Hepatocyte (in vitro differentiated cells): ENCODE results near the gene SOS2. TPM values are rescaled to one million over a fixed set of nuclear protein-coding genes. Genes with fewer than 3 reads are reported as not detected.

Source experiments
- DNase-seq: peaks from one replicate; pipeline ENCODE4 v3.0.0-alpha.2; 2016; ENCODE audit warnings: low spot score
- H2AFZ ChIP-seq: fragments of 200-600 bp; sonication (generic); 2 replicates; pipeline ENCODE4 v1.6.0; 2016; ENCODE audit warnings: antibody characterized with exemption, mild to moderate bottlenecking
- H3K27ac ChIP-seq: fragments of 200-600 bp; sonication (generic); 2 replicates; pipeline ENCODE4 v1.5.1; 2016; ENCODE audit warnings: mild to moderate bottlenecking
- H3K27me3 ChIP-seq: fragments of 200-600 bp; sonication (generic); 2 replicates; pipeline ENCODE4 v1.6.1; 2016
- H3K36me3 ChIP-seq: fragments of 200-600 bp; sonication (generic); replicated peaks from 2 replicates; pipeline ENCODE4 v1.5.1; 2016; ENCODE audit warnings: low read depth; ENCODE audit not compliant: insufficient read depth
- H3K4me1 ChIP-seq: fragments of 200-600 bp; sonication (generic); 2 replicates; pipeline ENCODE4 v1.5.1; 2016; ENCODE audit warnings: mild to moderate bottlenecking, moderate library complexity; ENCODE audit not compliant: insufficient read depth
- H3K4me2 ChIP-seq: fragments of 200-600 bp; sonication (generic); 2 replicates; pipeline ENCODE4 v1.6.0; 2016
- H3K4me3 ChIP-seq: fragments of 200-600 bp; sonication (generic); 2 replicates; pipeline ENCODE4 v1.5.1; 2016; ENCODE audit warnings: mild to moderate bottlenecking
- H3K79me2 ChIP-seq: fragments of 200-600 bp; sonication (generic); 2 replicates; pipeline ENCODE4 v1.6.0; 2017; ENCODE audit warnings: mild to moderate bottlenecking
- H3K9me2 ChIP-seq: fragments of 200-600 bp; sonication (generic); replicated peaks from 2 replicates; pipeline ENCODE4 v1.6.0; 2017; ENCODE audit warnings: mild to moderate bottlenecking; ENCODE audit not compliant: insufficient read depth
- H3K9me3 ChIP-seq: fragments of 200-600 bp; sonication (generic); 2 replicates; pipeline ENCODE4 v1.5.1; 2016; ENCODE audit warnings: low read depth, mild to moderate bottlenecking
- H4K20me1 ChIP-seq: fragments of 200-600 bp; sonication (generic); 2 replicates; pipeline ENCODE4 v1.6.0; 2016; ENCODE audit warnings: mild to moderate bottlenecking; ENCODE audit not compliant: insufficient read depth, poor library complexity, severe bottlenecking
- CTCF ChIP-seq: fragments of 200-600 bp; sonication (generic); IDR thresholded peaks from 2 replicates; pipeline ENCODE4 v1.5.1; 2016; ENCODE audit warnings: antibody characterized with exemption, mild to moderate bottlenecking; ENCODE audit not compliant: poor library complexity
- EZH2 ChIP-seq: fragments of 200-600 bp; sonication (generic); IDR thresholded peaks from 2 replicates; pipeline ENCODE4 v1.6.1; 2016; ENCODE audit warnings: antibody characterized with exemption, mild to moderate bottlenecking, borderline replicate concordance
- EZH2phosphoT487 ChIP-seq: fragments of 200-600 bp; sonication (generic); IDR thresholded peaks from one replicate; pipeline ENCODE4 v1.6.1; 2018; ENCODE audit warnings: antibody characterized with exemption, mild to moderate bottlenecking, low read depth, moderate library complexity; ENCODE audit not compliant: unreplicated experiment, severe bottlenecking
- WGBS: methylation state at CpG from one replicate; pipeline ENCODE4 v1.1.6; 2016; ENCODE audit warnings: low lambda C conversion rate; ENCODE audit errors: missing lambda C conversion rate; 5-methylcytosine and 5-hydroxymethylcytosine counted together
- polyA plus RNA-seq: library from polyadenylated mRNA; unstranded; fragments of >200 nt; fragmentation: Nextera tagmentation; extraction: Ambion mirVana; gene quantifications from 2 replicates; pipeline ENCODE4 v1.2.1, GENCODE V29; 2016
- total RNA-seq: library from RNA; depleted of rRNA; stranded (reverse); fragments of >200 nt; gene quantifications from 2 replicates; pipeline ENCODE4 v1.2.3, GENCODE V29; 2014

Gene SOS2
- total and polyA plus RNA-seq, 2 experiments from 2014 or later: 12.9 to 28.7 TPM

GRCh38 chr14:50198499-50198898 lies 32.9 kb downstream of the SOS2 start:
- no peak for DNase-seq
- Histone ChIP-seq H3K4me1 (no peaks in the 10 kb centered on the region), H3K4me2 (no peak overlapping the region), H3K9me2 (no peaks in the 10 kb centered on the region), H4K20me1 (no peaks in the 10 kb centered on the region), H3K27me3 (no peaks in the 10 kb centered on the region), H3K79me2 (peaks cover 8% of the 10 kb centered on the region), H3K9me3 (no peaks in the 10 kb centered on the region), H3K4me3 (no peak overlapping the region), H3K36me3 (no peaks in the 10 kb centered on the region), H2AFZ (no peak overlapping the region), H3K27ac (no peak overlapping the region)
- TF ChIP-seq EZH2phosphoT487 (no peak), CTCF (no peak), EZH2 (no peak)
- 89% methylated on average over 2 of the region's 2 CpGs for WGBS

- H2AFZ ChIP-seq: no peak overlapping the region
- no peaks in the 10 kb centered on the region for H3K9me2 ChIP-seq
- H3K4me3 ChIP-seq: no peak overlapping the region
- H4K20me1 ChIP-seq: no peaks in the 10 kb centered on the region
- no peak overlapping the region for H3K27ac ChIP-seq
- H3K27me3 ChIP-seq: no peaks in the 10 kb centered on the region
- WGBS: 89% methylated on average over 1 of the region's 1 CpG
- H3K4me2 ChIP-seq: no peak overlapping the region
- DNase-seq: no peak
- no peaks in the 10 kb centered on the region for H3K4me1 ChIP-seq
- H3K36me3 ChIP-seq: no peaks in the 10 kb centered on the region
- no peaks in the 10 kb centered on the region for H3K79me2 ChIP-seq
- TF ChIP-seq CTCF: no peak
- no peak for TF ChIP-seq EZH2
- TF ChIP-seq EZH2phosphoT487: no peak
- H3K9me3 ChIP-seq: no peaks in the 10 kb centered on the region
These were observed 39.9 kb downstream of the SOS2 start for GRCh38 chr14:50191499-50191898.

- no peaks in the 10 kb centered on the region for H4K20me1 ChIP-seq
- H2AFZ ChIP-seq: no peak overlapping the region
- H3K36me3 ChIP-seq: no peaks in the 10 kb centered on the region
- no peak overlapping the region for H3K4me3 ChIP-seq
- TF ChIP-seq EZH2: no peak
- TF ChIP-seq EZH2phosphoT487: no peak
- TF ChIP-seq CTCF: no peak
- no peak overlapping the region for H3K27ac ChIP-seq
- H3K27me3 ChIP-seq: no peaks in the 10 kb centered on the region
- H3K9me3 ChIP-seq: no peaks in the 10 kb centered on the region
- no peaks in the 10 kb centered on the region for H3K79me2 ChIP-seq
- H3K4me2 ChIP-seq: no peak overlapping the region
- no peaks in the 10 kb centered on the region for H3K4me1 ChIP-seq
- no peak for DNase-seq
- 100% methylated on average over 1 of the region's 1 CpG for WGBS
- no peaks in the 10 kb centered on the region for H3K9me2 ChIP-seq
These were observed 45.3 kb downstream of the SOS2 start for GRCh38 chr14:50186107-50186506.

- DNase-seq: no peak
- Histone ChIP-seq H3K79me2 (no peaks in the 10 kb centered on the region), H3K36me3 (no peaks in the 10 kb centered on the region), H3K9me3 (no peaks in the 10 kb centered on the region), H3K27me3 (no peaks in the 10 kb centered on the region), H2AFZ (no peak overlapping the region), H3K4me2 (no peak overlapping the region), H3K4me3 (no peak overlapping the region), H3K9me2 (no peaks in the 10 kb centered on the region), H3K4me1 (no peaks in the 10 kb centered on the region), H4K20me1 (no peaks in the 10 kb centered on the region), H3K27ac (no peak overlapping the region)
- TF ChIP-seq CTCF (no peak), EZH2phosphoT487 (no peak), EZH2 (no peak)
These were observed 57.5 kb downstream of the SOS2 start for GRCh38 chr14:50173891-50174290.
